T-helper 2 cell treated with Interferon-gamma antibody and Interleukin-4, amounts not matched to agents 5 μg/mL and 100 μg/mL, for 36 hours (primary cell): ENCODE results near the gene CPXM2.

Experiments used
- DNase-seq: peaks from one replicate; pipeline ENCODE4 v3.0.0; 2021; ENCODE audit warnings: low spot score
- H3K27ac Mint-ChIP-seq: one replicate; pipeline ENCODE4 v1.8.0; 2021; ENCODE audit warnings: mild to moderate bottlenecking, mixed read lengths
- H3K27me3 Mint-ChIP-seq: one replicate; pipeline ENCODE4 v1.8.0; 2021; ENCODE audit warnings: low read depth, mixed read lengths
- H3K36me3 Mint-ChIP-seq: one replicate; pipeline ENCODE4 v1.8.0; 2021; ENCODE audit warnings: low read depth, mixed read lengths
- H3K4me1 Mint-ChIP-seq: one replicate; pipeline ENCODE4 v1.8.0; 2021; ENCODE audit warnings: low read depth, mixed read lengths
- H3K4me3 Mint-ChIP-seq: one replicate; pipeline ENCODE4 v1.8.0; 2022; ENCODE audit warnings: mild to moderate bottlenecking, moderate library complexity, mixed read lengths
- H3K9me3 Mint-ChIP-seq: one replicate; pipeline ENCODE4 v1.8.0; 2021; ENCODE audit warnings: mixed read lengths

CPXM2 gene

GRCh38 chr10:123784216-123784615, 107.4 kb downstream of the CPXM2 start:
- no peak overlapping the region for H3K4me3 Mint-ChIP-seq
- no peak for DNase-seq
- no peak overlapping the region for H3K27ac Mint-ChIP-seq
- H3K9me3 Mint-ChIP-seq = no peaks in the 10 kb centered on the region
- no peaks in the 10 kb centered on the region for H3K36me3 Mint-ChIP-seq
- H3K4me1 Mint-ChIP-seq = no peaks in the 10 kb centered on the region
- H3K27me3 Mint-ChIP-seq = peaks cover 11% of the 10 kb centered on the region

GRCh38 chr10:123783296-123783695, 108.3 kb downstream of the CPXM2 start:
- Mint-ChIP-seq H3K27me3 (peaks cover 14% of the 10 kb centered on the region), H3K36me3 (no peaks in the 10 kb centered on the region), H3K27ac (no peak overlapping the region), H3K9me3 (no peaks in the 10 kb centered on the region), H3K4me3 (no peak overlapping the region), H3K4me1 (no peaks in the 10 kb centered on the region)
- DNase-seq = no peak

- Mint-ChIP-seq H3K27me3 (peaks cover 14% of the 10 kb centered on the region), H3K4me1 (no peaks in the 10 kb centered on the region), H3K27ac (no peak overlapping the region), H3K36me3 (no peaks in the 10 kb centered on the region), H3K4me3 (no peak overlapping the region), H3K9me3 (no peaks in the 10 kb centered on the region)
- no peak for DNase-seq
Measured at GRCh38 chr10:123782549-123782948, 109.1 kb downstream of the CPXM2 start.

- DNase-seq = no peak
- H3K4me1 Mint-ChIP-seq = no peaks in the 10 kb centered on the region
- H3K36me3 Mint-ChIP-seq = no peaks in the 10 kb centered on the region
- no peak overlapping the region for H3K4me3 Mint-ChIP-seq
- no peak overlapping the region for H3K27ac Mint-ChIP-seq
- H3K9me3 Mint-ChIP-seq = no peaks in the 10 kb centered on the region
- peaks cover 14% of the 10 kb centered on the region for H3K27me3 Mint-ChIP-seq
Measured at GRCh38 chr10:123781956-123782500, 109.6 kb downstream of the CPXM2 start.

GRCh38 chr10:123781324-123781900, 110.2 kb downstream of the CPXM2 start:
- H3K36me3 Mint-ChIP-seq = no peaks in the 10 kb centered on the region
- DNase-seq = no peak
- H3K4me1 Mint-ChIP-seq = no peaks in the 10 kb centered on the region
- H3K4me3 Mint-ChIP-seq = no peak overlapping the region
- H3K9me3 Mint-ChIP-seq = no peaks in the 10 kb centered on the region
- peaks cover 14% of the 10 kb centered on the region for H3K27me3 Mint-ChIP-seq
- no peak overlapping the region for H3K27ac Mint-ChIP-seq

- Mint-ChIP-seq H3K36me3 (no peaks in the 10 kb centered on the region), H3K9me3 (peaks cover 5% of the 10 kb centered on the region), H3K27me3 (peaks cover 14% of the 10 kb centered on the region), H3K27ac (no peak overlapping the region), H3K4me1 (no peaks in the 10 kb centered on the region), H3K4me3 (no peak overlapping the region)
- DNase-seq = no peak
Measured at GRCh38 chr10:123778719-123779517, 112.7 kb downstream of the CPXM2 start.

GRCh38 chr10:123777881-123778280, 113.7 kb downstream of the CPXM2 start:
- Mint-ChIP-seq H3K4me3 (no peak overlapping the region), H3K27me3 (peaks cover 19% of the 10 kb centered on the region), H3K9me3 (peaks cover 14% of the 10 kb centered on the region), H3K36me3 (peaks cover 2% of the 10 kb centered on the region), H3K27ac (no peak overlapping the region), H3K4me1 (no peaks in the 10 kb centered on the region)
- DNase-seq = no peak

DNA sequence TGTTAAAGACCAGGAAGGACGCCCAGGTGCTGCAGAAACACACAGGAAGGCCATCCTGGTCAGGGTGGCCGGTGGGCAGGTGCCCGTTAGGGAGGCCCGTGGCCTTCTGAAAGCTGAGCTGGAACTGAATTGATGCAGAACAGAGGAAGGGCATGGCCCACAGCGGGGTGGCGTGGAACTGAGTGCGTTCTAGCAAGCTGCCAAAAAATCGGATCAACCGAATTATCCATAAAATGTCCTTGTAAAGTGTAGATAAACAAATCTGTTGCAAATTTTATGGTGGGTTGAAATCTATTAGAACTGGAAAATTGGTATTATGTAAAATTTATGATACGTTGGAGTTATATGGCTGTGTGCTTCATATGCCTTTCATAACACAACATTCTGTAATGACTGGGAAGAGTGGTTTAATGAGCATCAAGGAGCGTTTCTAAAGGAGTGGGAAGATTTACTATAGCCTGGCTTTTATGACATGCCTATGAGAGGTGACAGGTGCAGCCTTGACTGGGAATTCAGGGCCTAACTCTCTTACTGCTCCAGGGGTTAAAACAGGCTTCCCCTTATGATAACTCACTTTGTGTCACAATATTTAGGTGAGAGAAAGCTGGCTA, 117.4 kb downstream of the CPXM2 start:
- DNase-seq = no peak
- no peak overlapping the region for H3K27ac Mint-ChIP-seq
- peaks cover 16% of the 10 kb centered on the region for H3K9me3 Mint-ChIP-seq
- H3K4me1 Mint-ChIP-seq = no peaks in the 10 kb centered on the region
- H3K27me3 Mint-ChIP-seq = peaks cover 10% of the 10 kb centered on the region
- peaks cover 2% of the 10 kb centered on the region for H3K36me3 Mint-ChIP-seq
- no peak overlapping the region for H3K4me3 Mint-ChIP-seq

- H3K27me3 Mint-ChIP-seq = peaks cover 7% of the 10 kb centered on the region
- H3K4me3 Mint-ChIP-seq = peak overlapping the region; percentile 54
- H3K27ac Mint-ChIP-seq = peak overlapping the region; percentile 84
- no peak for DNase-seq
- H3K4me1 Mint-ChIP-seq = no peaks in the 10 kb centered on the region
- peaks cover 16% of the 10 kb centered on the region for H3K9me3 Mint-ChIP-seq
- H3K36me3 Mint-ChIP-seq = peaks cover 2% of the 10 kb centered on the region
Measured at GRCh38 chr10:123772645-123773508, 118.7 kb downstream of the CPXM2 start.

DNA sequence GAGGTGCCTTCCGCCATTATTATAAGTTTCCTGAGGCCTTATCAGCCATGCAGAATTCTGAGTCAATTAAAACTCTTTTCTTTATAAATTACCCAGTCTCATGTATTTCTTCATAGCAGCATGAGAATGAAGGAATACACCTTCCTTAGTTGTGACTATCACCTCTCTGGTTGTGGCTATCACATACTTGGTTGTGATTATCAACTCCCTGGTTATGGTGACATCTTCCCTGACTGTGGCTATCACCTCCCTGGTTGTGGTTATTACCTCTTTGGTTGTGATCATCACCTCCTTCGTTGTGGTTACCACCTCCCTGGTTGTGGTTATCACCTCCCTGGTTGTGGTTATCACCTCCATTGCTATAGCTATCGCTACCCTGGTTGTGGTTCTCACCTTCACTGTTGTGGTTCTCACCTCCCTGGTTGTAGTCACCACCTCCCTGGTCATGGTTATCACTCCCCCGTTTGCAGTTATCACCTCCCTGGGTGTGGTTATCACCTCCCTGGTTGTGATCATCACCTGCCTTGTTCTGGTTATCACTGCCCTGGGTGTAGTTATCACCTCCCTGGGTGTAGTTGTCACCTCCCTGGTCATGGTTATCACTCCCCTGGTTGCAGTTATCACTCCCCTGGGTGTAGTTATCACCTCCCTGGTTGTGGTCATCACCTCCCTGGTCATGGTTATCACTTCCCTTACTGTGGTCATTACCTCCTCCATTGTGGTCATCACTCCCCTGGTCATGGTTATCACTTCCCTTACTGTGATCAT, 119.5 kb downstream of the CPXM2 start:
- Mint-ChIP-seq H3K36me3 (peaks cover 2% of the 10 kb centered on the region), H3K9me3 (peaks cover 16% of the 10 kb centered on the region), H3K27me3 (peaks cover 7% of the 10 kb centered on the region), H3K4me1 (no peaks in the 10 kb centered on the region), H3K27ac (peak overlapping the region; percentile 84), H3K4me3 (no peak overlapping the region)
- DNase-seq = no peak

GRCh38 chr10:123769647-123770046, 122.0 kb downstream of the CPXM2 start:
- H3K4me1 Mint-ChIP-seq = no peaks in the 10 kb centered on the region
- H3K9me3 Mint-ChIP-seq = peaks cover 12% of the 10 kb centered on the region
- H3K27ac Mint-ChIP-seq = no peak overlapping the region
- DNase-seq = no peak
- H3K4me3 Mint-ChIP-seq = no peak overlapping the region
- peaks cover 7% of the 10 kb centered on the region for H3K27me3 Mint-ChIP-seq
- peaks cover 2% of the 10 kb centered on the region for H3K36me3 Mint-ChIP-seq

DNA sequence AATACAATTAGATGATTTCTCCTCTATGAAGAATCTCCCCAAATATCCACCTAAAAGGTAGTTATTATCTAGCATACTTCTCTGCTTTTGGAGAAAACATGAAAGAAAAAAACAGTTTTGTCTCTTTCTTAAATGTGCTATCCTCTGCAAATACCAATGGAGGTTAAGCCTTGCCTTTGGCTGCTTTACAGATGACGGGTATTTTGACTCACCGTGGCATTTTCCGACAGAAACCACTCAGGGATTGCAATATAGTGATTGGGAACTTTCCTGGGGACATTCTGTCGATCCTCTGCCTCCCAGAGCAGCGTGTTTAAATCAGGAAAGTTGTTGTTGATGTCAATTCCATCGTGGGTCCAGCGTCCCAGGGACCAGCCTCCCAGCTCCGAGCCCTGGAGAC, 124.8 kb downstream of the CPXM2 start:
- H3K4me3 Mint-ChIP-seq = no peak overlapping the region
- no peaks in the 10 kb centered on the region for H3K36me3 Mint-ChIP-seq
- no peak for DNase-seq
- no peaks in the 10 kb centered on the region for H3K4me1 Mint-ChIP-seq
- no peaks in the 10 kb centered on the region for H3K9me3 Mint-ChIP-seq
- no peak overlapping the region for H3K27ac Mint-ChIP-seq
- peaks cover 6% of the 10 kb centered on the region for H3K27me3 Mint-ChIP-seq

DNA sequence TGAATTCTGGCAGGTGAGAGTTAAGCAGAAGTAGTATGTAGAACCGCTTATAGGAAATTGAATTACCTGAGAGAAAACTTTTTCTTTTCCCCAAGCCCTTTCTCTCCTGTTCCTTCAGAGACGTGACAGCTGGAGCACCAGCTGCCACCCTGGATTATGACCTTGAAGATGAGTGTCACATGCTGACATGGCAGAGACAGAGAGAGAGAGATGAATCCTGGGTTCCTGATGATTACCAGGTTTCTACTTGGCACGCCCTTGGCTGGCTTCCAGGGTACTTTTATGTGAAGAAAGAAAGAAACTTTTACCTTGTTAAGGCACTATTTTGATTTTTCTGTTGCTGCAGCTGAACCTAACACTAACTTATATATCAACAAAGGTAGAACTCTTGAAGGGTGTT, 125.6 kb downstream of the CPXM2 start:
- no peaks in the 10 kb centered on the region for H3K4me1 Mint-ChIP-seq
- no peak overlapping the region for H3K27ac Mint-ChIP-seq
- no peaks in the 10 kb centered on the region for H3K9me3 Mint-ChIP-seq
- H3K36me3 Mint-ChIP-seq = no peaks in the 10 kb centered on the region
- H3K27me3 Mint-ChIP-seq = peaks cover 4% of the 10 kb centered on the region
- DNase-seq = no peak
- H3K4me3 Mint-ChIP-seq = no peak overlapping the region
